ENCODE results near the gene CCR6.

Gene CCR6

GRCh38 chr6:167104388-167104787 is 18.5 kb upstream of the CCR6 start:
- Histone ChIP-seq H3K4me1 (ENCODE audit: low read length) (peaks cover 30% of the 10 kb centered on the region), H3K79me2 (ENCODE audit: low read length) (no peaks in the 10 kb centered on the region), H3K4me2 (ENCODE audit: low read length) (no peak overlapping the region), H3K36me3 (replicated peaks; ENCODE audit: low read depth, low read length) (no peaks in the 10 kb centered on the region), H4K20me1 (ENCODE audit: insufficient read depth, low read length) (no peaks in the 10 kb centered on the region), H3K27me3 (ENCODE audit: low read depth, low read length) (peaks cover 64% of the 10 kb centered on the region), H3K27ac (ENCODE audit: low read length) (no peak overlapping the region), H3K4me3 (ENCODE audit: low read length) (no peak overlapping the region), H3K9ac (ENCODE audit: low read length) (no peak overlapping the region), H2AFZ (ENCODE audit: low read depth, low read length) (no peak overlapping the region), H3K9me3 (ENCODE audit: insufficient read depth, low read length) (no peaks in the 10 kb centered on the region)
- TF ChIP-seq CTCF (IDR thresholded peaks at IDR 0.05; ENCODE audit: low read depth, low read length) (no peak), EZH2phosphoT487 (IDR thresholded peaks at IDR 0.05; ENCODE audit: low read depth) (no peak)

GRCh38 chr6:167105060-167105459 is 17.8 kb upstream of the CCR6 start:
- H3K27me3 ChIP-seq (ENCODE audit: low read depth, low read length): peaks cover 64% of the 10 kb centered on the region
- no peak overlapping the region for H3K9ac ChIP-seq (ENCODE audit: low read length)
- H3K36me3 ChIP-seq (replicated peaks; ENCODE audit: low read depth, low read length): no peaks in the 10 kb centered on the region
- H3K4me3 ChIP-seq (ENCODE audit: low read length): no peak overlapping the region
- H3K4me2 ChIP-seq (ENCODE audit: low read length): no peak overlapping the region
- H2AFZ ChIP-seq (ENCODE audit: low read depth, low read length): no peak overlapping the region
- peaks cover 28% of the 10 kb centered on the region for H3K4me1 ChIP-seq (ENCODE audit: low read length)
- no peaks in the 10 kb centered on the region for H3K9me3 ChIP-seq (ENCODE audit: insufficient read depth, low read length)
- H3K27ac ChIP-seq (ENCODE audit: low read length): no peak overlapping the region
- no peaks in the 10 kb centered on the region for H3K79me2 ChIP-seq (ENCODE audit: low read length)
- H4K20me1 ChIP-seq (ENCODE audit: insufficient read depth, low read length): no peaks in the 10 kb centered on the region
- TF ChIP-seq CTCF (IDR thresholded peaks at IDR 0.05; ENCODE audit: low read depth, low read length): no peak
- TF ChIP-seq EZH2phosphoT487 (IDR thresholded peaks at IDR 0.05; ENCODE audit: low read depth): no peak

- H3K36me3 ChIP-seq (replicated peaks; ENCODE audit: low read depth, low read length): no peaks in the 10 kb centered on the region
- H3K27ac ChIP-seq (ENCODE audit: low read length): no peak overlapping the region
- H3K4me2 ChIP-seq (ENCODE audit: low read length): no peak overlapping the region
- H3K79me2 ChIP-seq (ENCODE audit: low read length): no peaks in the 10 kb centered on the region
- no peaks in the 10 kb centered on the region for H3K9me3 ChIP-seq (ENCODE audit: insufficient read depth, low read length)
- no peak overlapping the region for H2AFZ ChIP-seq (ENCODE audit: low read depth, low read length)
- TF ChIP-seq EZH2phosphoT487 (IDR thresholded peaks at IDR 0.05; ENCODE audit: low read depth) (no peak), CTCF (IDR thresholded peaks at IDR 0.05; ENCODE audit: low read depth, low read length) (no peak)
- peaks cover 37% of the 10 kb centered on the region for H3K4me1 ChIP-seq (ENCODE audit: low read length)
- H3K27me3 ChIP-seq (ENCODE audit: low read depth, low read length): peaks cover 71% of the 10 kb centered on the region
- H3K4me3 ChIP-seq (ENCODE audit: low read length): no peak overlapping the region
- no peak overlapping the region for H3K9ac ChIP-seq (ENCODE audit: low read length)
- no peaks in the 10 kb centered on the region for H4K20me1 ChIP-seq (ENCODE audit: insufficient read depth, low read length)
Measured at GRCh38 chr6:167106406-167106805, 16.5 kb upstream of the CCR6 start.

- Histone ChIP-seq H3K79me2 (ENCODE audit: low read length) (no peaks in the 10 kb centered on the region), H3K4me3 (ENCODE audit: low read length) (no peak overlapping the region), H2AFZ (ENCODE audit: low read depth, low read length) (no peak overlapping the region), H3K4me2 (ENCODE audit: low read length) (no peak overlapping the region), H3K27me3 (ENCODE audit: low read depth, low read length) (peaks cover 76% of the 10 kb centered on the region), H3K9ac (ENCODE audit: low read length) (no peak overlapping the region), H3K9me3 (ENCODE audit: insufficient read depth, low read length) (no peaks in the 10 kb centered on the region), H3K4me1 (ENCODE audit: low read length) (peaks cover 40% of the 10 kb centered on the region), H4K20me1 (ENCODE audit: insufficient read depth, low read length) (no peaks in the 10 kb centered on the region), H3K36me3 (replicated peaks; ENCODE audit: low read depth, low read length) (no peaks in the 10 kb centered on the region), H3K27ac (ENCODE audit: low read length) (no peak overlapping the region)
- TF ChIP-seq EZH2phosphoT487 (IDR thresholded peaks at IDR 0.05; ENCODE audit: low read depth): no peak
- no peak for TF ChIP-seq CTCF (IDR thresholded peaks at IDR 0.05; ENCODE audit: low read depth, low read length)
Measured at GRCh38 chr6:167107787-167108186, 15.1 kb upstream of the CCR6 start.
